HG02623 (cell line): Measurements from ENCODE around the gene STK32C.
"Not testable (repeated sequence)": the region's sequence is repeated elsewhere in the genome, so short reads cannot be mapped to it uniquely, and the experiment has no call there.

Experiments
- ATAC-seq: cut with Tn5 transposase; IDR thresholded peaks from one replicate; pipeline ENCODE4 v1.9.1; 2021; ENCODE audit warnings: moderate library complexity; ENCODE audit not compliant: unreplicated experiment

The STK32C gene

GRCh38 chr10:132270256-132270655 is 37.5 kb downstream of the STK32C start:
- no peak for ATAC-seq

DNA sequence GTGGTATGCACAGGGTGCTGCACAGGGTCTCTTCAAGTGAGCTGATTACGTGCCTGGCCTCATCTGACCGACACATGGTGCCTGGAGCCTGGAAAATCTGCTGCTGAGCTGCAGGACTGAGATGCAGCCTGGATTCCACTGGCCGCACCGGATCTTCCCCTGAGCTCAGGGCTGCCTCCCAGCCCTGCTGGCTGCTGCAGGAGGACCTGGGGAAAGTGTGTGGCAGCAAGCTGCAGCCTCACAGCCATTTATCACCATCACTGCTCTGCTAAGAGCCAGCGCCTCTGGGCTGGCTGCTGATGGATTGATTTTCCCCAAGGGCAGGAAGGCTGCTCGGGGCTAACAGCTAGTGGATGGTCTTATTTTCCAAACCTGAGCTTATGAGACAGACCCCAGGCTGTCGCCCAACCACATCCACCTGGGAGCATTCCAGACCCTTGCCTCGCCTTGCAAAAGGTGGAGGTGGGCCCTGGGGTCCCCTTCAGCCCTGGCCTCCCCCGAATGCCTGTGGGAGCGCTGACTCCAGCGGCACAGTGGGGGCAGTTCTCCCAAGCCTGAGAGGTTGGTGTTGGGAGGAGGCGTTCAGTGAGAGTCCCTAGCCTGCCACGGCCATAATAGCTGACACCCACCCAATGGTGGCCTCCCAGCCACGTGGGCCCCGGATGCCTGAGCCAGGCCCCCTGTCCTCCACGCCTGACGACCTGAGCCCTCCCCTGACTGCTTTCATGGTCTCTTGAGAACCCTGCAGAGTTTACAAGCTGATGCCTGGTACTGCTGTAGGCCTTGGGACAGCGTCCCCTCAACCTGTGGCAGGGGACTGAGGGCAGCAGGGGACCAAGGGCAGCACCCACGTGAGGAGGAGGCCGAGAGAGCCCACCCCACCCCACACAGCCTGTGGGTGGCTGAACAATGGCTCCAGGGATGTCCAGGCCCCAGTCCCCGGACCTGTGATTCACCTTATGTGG is 38.2 kb downstream of the STK32C start:
- ATAC-seq = no peak

DNA sequence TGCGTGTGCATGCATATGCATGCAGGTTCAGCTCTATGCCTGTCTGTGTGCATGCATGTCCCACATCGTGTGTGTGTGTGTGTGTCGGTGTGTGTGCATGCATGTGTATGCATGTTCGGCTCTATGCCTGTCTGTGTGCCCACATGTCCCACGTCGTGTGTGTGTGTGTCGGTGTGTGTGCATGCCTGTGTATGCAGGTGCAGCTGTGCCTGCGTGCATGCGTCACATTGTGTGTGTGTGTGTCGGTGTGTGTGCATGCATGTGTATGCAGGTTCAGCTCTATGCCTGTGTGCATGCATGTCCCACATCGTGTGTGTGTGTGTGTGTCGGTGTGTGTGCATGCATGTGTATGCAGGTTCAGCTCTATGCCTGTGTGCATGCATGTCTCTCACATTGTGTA is 39.8 kb downstream of the STK32C start:
- not testable (repeated sequence) for ATAC-seq

- ATAC-seq = no peak
These were observed 41.1 kb downstream of the STK32C start for GRCh38 chr10:132266594-132267161.

- ATAC-seq = no peak
These were observed 41.8 kb downstream of the STK32C start for GRCh38 chr10:132265890-132266496.

DNA sequence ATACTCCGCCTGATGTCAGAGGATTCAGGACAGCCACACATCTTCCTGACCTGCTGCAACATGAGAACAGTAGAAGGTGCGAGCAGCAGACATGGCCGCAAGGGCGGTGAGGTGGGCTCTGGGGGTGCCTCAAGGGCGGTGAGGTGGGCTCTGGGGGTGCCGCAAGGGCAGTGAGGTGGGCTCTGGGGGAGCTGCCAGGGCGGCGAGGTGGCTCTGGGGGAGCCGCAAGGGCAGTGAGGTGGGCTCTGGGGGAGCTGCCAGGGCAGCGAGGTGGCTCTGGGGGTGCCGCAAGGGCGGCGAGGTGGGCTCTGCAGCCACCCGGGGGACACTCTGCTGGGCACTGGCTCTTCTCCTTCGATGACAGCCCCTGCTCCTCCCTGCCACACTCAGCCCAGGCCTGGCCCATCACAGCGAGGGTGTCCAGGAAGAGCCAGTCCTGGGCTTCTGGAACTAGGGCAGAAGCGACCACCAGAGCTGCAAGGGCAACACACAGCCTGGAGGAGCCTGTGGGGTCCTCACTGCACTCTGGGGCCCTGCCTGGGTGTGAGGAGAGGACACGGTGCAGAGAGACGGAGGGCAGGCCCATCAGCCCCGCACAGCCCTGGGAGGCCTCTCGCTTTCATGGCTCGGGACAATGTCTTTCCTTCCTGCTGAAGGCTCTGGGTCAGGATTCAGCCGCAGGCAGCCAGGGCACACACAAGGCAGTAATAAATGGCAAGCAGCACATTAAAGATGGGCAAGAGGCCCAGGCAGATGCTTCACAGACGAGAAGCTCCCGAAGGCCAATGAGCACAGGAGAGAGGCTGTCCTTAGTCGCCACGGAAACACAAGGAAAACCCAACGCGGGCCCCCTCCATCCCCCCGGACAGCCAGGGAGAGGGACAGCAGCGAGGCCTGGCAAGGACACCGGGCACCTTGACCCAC is 42.5 kb downstream of the STK32C start:
- no peak for ATAC-seq

DNA sequence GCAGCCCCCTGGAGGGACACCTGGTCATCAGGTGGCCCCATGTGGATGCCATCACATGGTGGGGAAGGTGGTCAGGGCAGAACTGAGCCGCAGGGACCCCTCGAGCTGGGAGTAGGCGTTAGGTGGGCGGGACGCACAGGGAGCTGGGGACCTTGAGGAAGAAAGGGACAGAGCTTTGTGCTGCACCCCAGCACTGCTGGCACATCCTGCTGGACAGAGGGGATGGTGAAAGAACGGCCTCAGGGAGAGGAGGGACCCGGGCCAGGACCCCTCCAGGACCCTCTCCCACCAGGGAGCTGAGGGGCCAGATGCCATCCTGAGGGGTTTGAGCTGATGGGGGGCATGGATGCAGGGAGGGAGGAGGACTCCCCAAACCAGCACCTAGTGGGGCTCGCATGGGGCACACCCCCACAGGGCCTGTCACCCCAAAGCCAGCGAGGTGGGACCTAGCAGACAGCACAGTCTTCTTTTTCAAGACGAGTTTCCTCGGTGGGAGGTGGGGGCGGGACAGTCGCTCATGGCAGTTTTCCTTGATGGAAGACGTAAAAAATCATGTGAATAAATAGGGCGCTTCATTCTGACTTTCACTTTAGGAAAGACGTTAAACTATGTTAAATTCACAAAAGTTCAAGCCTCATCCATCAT is 43.3 kb downstream of the STK32C start:
- ATAC-seq = no peak

GRCh38 chr10:132263866-132264265 is 43.9 kb downstream of the STK32C start:
- no peak for ATAC-seq

- no peak for ATAC-seq
These were observed 47.9 kb downstream of the STK32C start for GRCh38 chr10:132259702-132260482.

DNA sequence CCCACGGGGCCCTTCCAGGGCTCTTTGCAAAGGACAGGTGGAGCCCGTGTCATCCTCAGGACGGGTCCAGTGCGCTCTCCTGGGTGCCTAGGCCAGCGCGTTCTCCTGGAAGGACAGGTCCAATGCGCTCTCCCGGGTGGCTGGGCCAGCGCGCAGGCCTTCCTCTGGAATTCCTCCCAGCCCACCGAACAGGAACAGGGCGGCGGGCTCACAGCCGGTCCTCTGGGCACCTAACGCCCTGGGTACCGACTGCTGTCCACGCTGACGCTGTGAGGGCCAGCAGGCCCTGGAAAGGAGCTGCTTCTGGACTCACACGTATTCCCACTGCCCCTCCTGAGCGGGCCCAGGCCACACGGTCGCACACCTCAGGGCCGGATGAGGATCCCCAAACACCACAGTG is 49.3 kb downstream of the STK32C start:
- no peak for ATAC-seq

GRCh38 chr10:132257907-132258306 is 49.8 kb downstream of the STK32C start:
- no peak for ATAC-seq

DNA sequence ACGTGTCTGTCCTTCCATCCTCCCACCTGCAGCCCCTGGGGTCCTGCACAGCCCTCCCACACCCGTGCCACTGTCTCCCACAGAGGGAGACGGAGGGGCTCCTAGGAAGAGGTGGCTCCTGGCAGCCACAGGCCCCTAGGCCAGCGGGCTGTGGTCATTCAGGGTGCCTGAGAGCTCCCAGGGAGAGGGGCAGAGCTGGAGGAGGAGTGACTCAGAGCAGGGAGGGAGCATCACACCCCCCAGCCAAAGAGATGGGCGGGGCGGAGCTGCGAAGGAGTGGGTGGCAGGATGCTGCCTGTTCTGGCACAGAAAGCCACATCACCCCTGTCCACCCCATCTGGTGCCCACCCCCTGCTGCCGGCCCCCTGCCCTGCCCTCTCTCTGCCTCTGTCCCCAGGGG is 50.5 kb downstream of the STK32C start:
- no peak for ATAC-seq

DNA sequence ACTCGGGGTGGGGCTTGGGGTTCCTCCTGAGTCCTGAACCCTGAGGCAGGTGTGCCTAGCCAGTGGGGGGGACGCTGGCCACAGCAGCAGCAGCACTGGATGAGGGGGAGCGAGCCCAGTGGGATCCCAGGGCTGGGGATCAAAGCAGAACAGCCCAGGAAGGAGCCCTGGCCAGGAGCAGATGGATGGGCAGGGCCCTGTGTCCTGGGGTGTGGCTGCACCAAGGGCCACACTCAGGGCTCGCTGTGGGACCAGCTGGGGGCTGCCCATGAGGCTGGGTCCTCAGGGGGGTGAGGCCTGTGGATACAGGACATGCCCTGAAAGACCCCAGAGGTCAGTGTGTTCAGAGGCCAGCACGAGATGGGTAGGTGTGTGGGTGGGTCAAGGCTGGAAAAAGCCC is 50.9 kb downstream of the STK32C start:
- ATAC-seq = no peak

DNA sequence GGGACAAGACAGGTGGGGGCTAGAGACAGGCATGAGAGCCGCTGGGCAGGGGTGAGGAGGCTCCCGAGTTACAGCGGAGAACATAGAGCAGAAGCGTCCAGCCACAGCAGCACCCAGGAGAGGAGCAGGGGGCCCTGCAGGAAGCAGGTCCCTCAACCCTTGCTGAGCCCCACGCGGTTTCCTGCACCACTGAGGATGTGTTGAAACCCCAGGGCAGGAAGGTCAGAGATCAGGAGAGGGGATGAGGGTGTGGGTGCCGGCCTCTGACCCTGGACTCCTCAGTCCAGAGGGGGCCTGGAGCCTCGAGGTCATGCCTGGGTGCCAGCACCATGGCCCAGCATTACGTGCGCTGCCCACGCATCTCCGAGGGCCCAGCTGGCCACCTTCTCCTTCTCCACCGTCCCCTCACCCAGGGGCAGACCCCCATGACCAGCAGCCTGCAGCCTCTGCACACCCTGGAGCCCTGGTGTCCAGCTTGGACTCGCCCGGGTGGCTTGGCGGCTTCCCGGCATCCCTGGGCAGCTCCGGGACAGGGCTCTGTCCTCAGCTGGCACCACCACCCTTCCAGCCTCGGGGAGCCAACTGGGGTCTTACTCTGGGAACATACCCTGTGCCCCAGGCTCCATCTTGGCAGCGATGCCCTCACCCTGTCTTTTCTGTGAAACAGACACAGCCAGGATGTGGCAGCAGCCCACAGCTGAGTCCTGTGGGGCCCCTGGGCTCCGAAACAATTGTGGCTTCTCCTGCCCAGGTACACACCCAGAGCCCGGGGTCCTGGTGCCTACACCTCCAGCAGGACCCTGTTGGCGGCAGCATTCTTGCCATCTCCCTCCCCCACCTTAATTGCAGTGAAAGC is 52.0 kb downstream of the STK32C start:
- ATAC-seq = no peak

DNA sequence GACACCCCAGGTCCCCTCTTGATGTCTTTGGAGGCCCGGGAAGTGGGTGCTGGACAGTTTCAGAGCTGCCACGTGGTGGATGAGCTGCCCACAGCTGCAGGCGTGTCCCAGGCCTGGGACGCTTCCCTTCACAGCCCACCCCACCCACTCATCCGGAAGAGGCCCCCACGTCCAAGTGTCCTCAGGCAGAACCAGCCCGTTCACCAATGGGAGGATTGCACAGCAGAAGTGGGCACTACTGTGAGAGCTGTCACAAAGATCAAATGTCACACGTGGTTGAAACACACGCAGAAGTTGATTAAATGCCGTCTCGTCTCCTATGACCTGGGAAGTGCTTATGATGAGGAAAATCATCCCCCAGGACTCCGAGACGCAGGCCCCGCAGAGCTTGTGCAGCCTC is 52.9 kb downstream of the STK32C start:
- no peak for ATAC-seq

- ATAC-seq = no peak
These were observed 54.6 kb downstream of the STK32C start for GRCh38 chr10:132253092-132253687.

DNA sequence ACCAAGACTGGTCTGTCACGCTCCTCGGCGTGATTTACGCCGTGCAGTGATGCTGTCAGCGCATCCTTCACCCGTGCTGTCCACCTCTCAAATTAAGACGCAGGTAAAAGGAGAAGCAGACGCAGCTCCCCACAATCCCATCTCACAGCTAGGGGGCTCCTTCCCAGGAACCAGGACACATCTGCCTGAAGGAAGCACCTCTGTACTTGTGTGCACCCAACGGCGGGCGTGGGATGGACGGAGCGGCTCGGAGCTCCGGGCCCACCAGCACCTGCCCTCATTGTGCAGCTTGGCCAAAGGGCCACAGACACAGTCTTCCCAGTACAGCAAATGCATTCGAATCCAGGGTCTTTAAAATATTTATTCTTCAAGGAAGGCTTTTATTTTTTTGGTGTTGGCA is 55.3 kb downstream of the STK32C start:
- ATAC-seq = no peak

DNA sequence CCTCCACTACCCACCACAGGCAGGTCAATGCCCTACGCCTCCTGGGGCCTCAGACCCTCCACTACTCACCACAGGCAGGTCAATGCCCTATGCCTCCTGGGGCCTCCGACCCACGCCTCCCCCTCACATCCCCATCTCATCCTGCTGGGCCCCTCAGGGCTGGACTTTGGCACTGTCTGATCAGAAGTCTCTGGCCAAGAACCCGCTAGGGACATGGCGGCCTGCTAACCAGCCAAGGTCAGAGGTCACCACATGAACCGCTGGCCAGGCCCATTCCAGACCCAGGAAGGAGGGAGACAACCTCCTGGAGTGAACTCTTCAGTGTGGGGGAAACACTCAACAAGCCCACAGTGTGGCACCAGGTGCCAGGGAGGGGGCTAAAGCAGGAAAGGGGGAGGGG is 55.8 kb downstream of the STK32C start:
- no peak for ATAC-seq
